HCT116 (cell line): ENCODE data around the gene SLC8A1. TPM values are rescaled to one million over a fixed set of nuclear protein-coding genes. Genes with fewer than 3 reads are reported as not detected.

ENCODE experiments used
- ATAC-seq: fragments of 200-7000 bp; cut with Tn5 transposase; 2 replicates; pipeline ENCODE4 v1.9.1; 2020; ENCODE audit warnings: mild to moderate bottlenecking, moderate library complexity
- BruUV-seq: library from RNA; stranded (reverse); fragments of 400-500 nt; replicated peaks from 2 replicates; lab custom pipeline; 2021; lab: Mats Ljungman, UMichigan
- CTCF ChIA-PET: fragments of 300-600 bp; sonication (Branson Sonifier 250); formaldehyde crosslinking; loops from one replicate; lab custom pipeline; 2021; ENCODE audit warnings: antibody characterized with exemption; lab: Charles Lee
- POLR2A ChIA-PET: fragments of 300-600, 350-600 bp; sonication (Branson Sonifier 250); formaldehyde crosslinking; loops from one replicate; lab custom pipeline; 2021; ENCODE audit warnings: antibody characterized with exemption; lab: Charles Lee
- RAD21 ChIA-PET, 2 experiments: fragments of 300-600 bp; sonication (Branson Sonifier 250); formaldehyde crosslinking; loops; one replicate each; lab custom pipeline; 2023; ENCODE audit warnings: low total read pairs in 2 of 2; ENCODE audit not compliant: uncharacterized antibody in 2 of 2, unreplicated experiment in 2 of 2, low non-redundant PET in 1 of 2; lab: Charles Lee
- DNase-seq: peaks from one replicate; pipeline ENCODE4 v3.0.0-alpha.2; 2010; ENCODE audit warnings: low read depth, low spot score
- H2AFZ ChIP-seq: fragments of 200-600 bp; shearing (Covaris generic), sonication (generic); 2 replicates; pipeline ENCODE4 v1.6.1; 2017; ENCODE audit warnings: low read depth, mixed run types, mixed read lengths, antibody characterized with exemption, low read length; ENCODE audit not compliant: poor library complexity, severe bottlenecking
- H3K27ac ChIP-seq: 2 replicates; pipeline ENCODE4 v1.5.1; 2012; ENCODE audit warnings: low read depth, low read length
- H3K27me3 ChIP-seq: fragments of 200-600 bp; sonication (generic); 2 replicates; pipeline ENCODE4 v1.6.1; 2016; ENCODE audit warnings: mixed run types, low read length, mixed read lengths; ENCODE audit not compliant: insufficient read depth
- H3K36me3 ChIP-seq, 2 experiments: fragments of 200-500 bp in 1 of 2; fragments of 200-600 bp in 1 of 2; sonication (Bioruptor generic) in 1 of 2; sonication (generic) in 1 of 2; 2 replicates each; pipeline versions ENCODE4 v1.5.1 to v1.6.1; 2014 to 2016; ENCODE audit warnings: low read length in 2 of 2, inconsistent platforms in 1 of 2, mixed read lengths in 1 of 2, mixed run types in 1 of 2; ENCODE audit not compliant: insufficient read depth in 2 of 2, control insufficient read depth in 1 of 2
- H3K4me1 ChIP-seq, 2 experiments: fragments of 200-600 bp in 1 of 2; sonication (generic) in 1 of 2; 2 replicates each; pipeline versions ENCODE4 v1.5.1 to v1.6.1; 2012 to 2017; ENCODE audit warnings: low read length in 2 of 2, inconsistent platforms in 1 of 2, mild to moderate bottlenecking in 1 of 2, mixed read lengths in 1 of 2, mixed run types in 1 of 2, moderate library complexity in 1 of 2; ENCODE audit not compliant: insufficient read depth in 2 of 2, control insufficient read depth in 1 of 2
- H3K4me2 ChIP-seq: fragments of 200-600 bp; sonication (generic); 2 replicates; pipeline ENCODE4 v1.6.1; 2017; ENCODE audit warnings: mixed run types, low read length, mixed read lengths
- H3K4me3 ChIP-seq, 2 experiments: fragments of 200-600 bp in 1 of 2; sonication (generic) in 1 of 2; replicated peaks in 1 of 2; 2 replicates each; pipeline ENCODE4 v1.5.1; 2011 to 2016; ENCODE audit warnings: low read length in 2 of 2, control low read depth in 1 of 2, low read depth in 1 of 2, mild to moderate bottlenecking in 1 of 2, mixed read lengths in 1 of 2, mixed run types in 1 of 2
- H3K79me2 ChIP-seq: fragments of 200-600 bp; sonication (generic); 2 replicates; pipeline ENCODE4 v1.6.1; 2017; ENCODE audit warnings: mild to moderate bottlenecking, mixed run types, low read length, moderate library complexity, mixed read lengths; ENCODE audit not compliant: insufficient read depth
- H3K9ac ChIP-seq: fragments of 200-600 bp; sonication (generic); 2 replicates; pipeline ENCODE4 v1.6.1; 2016; ENCODE audit warnings: low read length, mixed read lengths
- H3K9me2 ChIP-seq: fragments of 200-600 bp; sonication (generic), shearing (Covaris generic); 2 replicates; pipeline ENCODE4 v1.6.1; 2017; ENCODE audit warnings: mixed run types, mild to moderate bottlenecking, moderate library complexity; ENCODE audit not compliant: insufficient read depth
- H3K9me3 ChIP-seq, 2 experiments: fragments of 200-500 bp in 1 of 2; fragments of 200-600 bp in 1 of 2; sonication (Bioruptor generic) in 1 of 2; sonication (generic) in 1 of 2; 2 replicates each; pipeline ENCODE4 v1.6.1; 2014 to 2017; ENCODE audit warnings: low read length in 2 of 2, mixed read lengths in 2 of 2, inconsistent platforms in 1 of 2, low read depth in 1 of 2, mild to moderate bottlenecking in 1 of 2, mixed run types in 1 of 2, moderate library complexity in 1 of 2; ENCODE audit not compliant: control insufficient read depth in 1 of 2, insufficient read depth in 1 of 2
- H4K20me1 ChIP-seq: fragments of 200-600 bp; sonication (generic), shearing (Covaris generic); 2 replicates; pipeline ENCODE4 v1.6.1; 2017; ENCODE audit warnings: mixed run types, mild to moderate bottlenecking, moderate library complexity; ENCODE audit not compliant: insufficient read depth
- CBX3 ChIP-seq: IDR thresholded peaks from 2 replicates; pipeline ENCODE4 v1.6.1; 2012; ENCODE audit warnings: low read depth
- CEBPB ChIP-seq: IDR thresholded peaks from 2 replicates; pipeline ENCODE4 v1.6.1; 2012; ENCODE audit warnings: low read depth
- EGR1 ChIP-seq: IDR thresholded peaks from 2 replicates; pipeline ENCODE4 v1.6.1; 2012; ENCODE audit warnings: low read depth
- ELF1 ChIP-seq: IDR thresholded peaks from 2 replicates; pipeline ENCODE4 v1.6.1; 2012; ENCODE audit warnings: low read depth, borderline replicate concordance
- EZH2 ChIP-seq: fragments of 200-600 bp; sonication (generic); IDR thresholded peaks from 2 replicates; pipeline ENCODE4 v1.6.1; 2017; ENCODE audit warnings: antibody characterized with exemption, mixed run types
- EZH2phosphoT487 ChIP-seq: fragments of 200-600 bp; IDR thresholded peaks from 2 replicates; pipeline ENCODE4 v1.6.1; 2018; ENCODE audit warnings: antibody characterized with exemption, borderline replicate concordance
- FOSL1 ChIP-seq: IDR thresholded peaks from 2 replicates; pipeline ENCODE4 v1.6.1; 2012; ENCODE audit warnings: low read depth
- JUND ChIP-seq: IDR thresholded peaks from 2 replicates; pipeline ENCODE4 v1.6.1; 2012
- POLR2A ChIP-seq: IDR thresholded peaks from 2 replicates; pipeline ENCODE4 v1.7.0; 2011; ENCODE audit warnings: borderline replicate concordance; ENCODE audit not compliant: insufficient read depth, insufficient read length; ENCODE audit errors: extremely low read depth
- POLR2AphosphoS5 ChIP-seq: IDR thresholded peaks from 2 replicates; pipeline ENCODE4 v1.6.1; 2011; ENCODE audit warnings: mild to moderate bottlenecking, low read depth, low read length, moderate library complexity
- RAD21 ChIP-seq: IDR thresholded peaks from 2 replicates; pipeline ENCODE4 v1.6.1; 2012; ENCODE audit warnings: low read depth, mild to moderate bottlenecking
- SIN3A ChIP-seq: IDR thresholded peaks from 2 replicates; pipeline ENCODE4 v1.6.1; 2012; ENCODE audit warnings: low read depth
- SP1 ChIP-seq: IDR thresholded peaks from 2 replicates; pipeline ENCODE4 v1.6.1; 2012; ENCODE audit warnings: low read depth
- SRF ChIP-seq: IDR thresholded peaks from 2 replicates; pipeline ENCODE4 v1.6.1; 2012; ENCODE audit warnings: low read depth
- YY1 ChIP-seq: IDR thresholded peaks from 2 replicates; pipeline ENCODE4 v1.6.1; 2011; ENCODE audit warnings: low read length, low read depth, moderate library complexity, mild to moderate bottlenecking; ENCODE audit not compliant: insufficient replicate concordance; ENCODE audit errors: extremely low read depth
- ZFX ChIP-seq: fragments of 450-650 bp; IDR thresholded peaks from 2 replicates; pipeline ENCODE4 v1.6.1; 2017
- ZNF274 ChIP-seq: fragments of 200-500 bp; sonication (Bioruptor generic); IDR thresholded peaks from 2 replicates; pipeline ENCODE4 v1.6.1; 2014; ENCODE audit warnings: mild to moderate bottlenecking, low read depth, low read length, inconsistent platforms
- intact Hi-C: fragments of 100-400 bp; cut with micrococcal nuclease; formaldehyde crosslinking; loops from 2 replicates; pipeline ENCODE4 v1.10.0; 2022
- total RNA-seq: library from RNA; stranded (reverse); gene quantifications from one replicate; pipeline ENCODE4 v1.2.1, GENCODE V29; 2021; ENCODE audit not compliant: unreplicated experiment
- TF ChIP-seq, protein P1 (sequence below), 3 experiments: fragments of 200-600 bp in 1 of 3; sonication (generic) in 1 of 3; IDR thresholded peaks in 2 of 3; conservative IDR thresholded peaks in 1 of 3; 2 replicates each; pipeline ENCODE4 v1.5.1; 2012 to 2017; ENCODE audit warnings: low read depth in 2 of 3, low read length in 2 of 3, antibody characterized with exemption in 1 of 3, borderline replicate concordance in 1 of 3, control low read depth in 1 of 3, mild to moderate bottlenecking in 1 of 3, mixed read lengths in 1 of 3, mixed run types in 1 of 3, moderate library complexity in 1 of 3; ENCODE audit not compliant: insufficient read depth in 1 of 3
- TF ChIP-seq, protein P2 (sequence below): IDR thresholded peaks from 2 replicates; pipeline ENCODE4 v1.6.1; 2012
- TF ChIP-seq, protein P3 (sequence below): IDR thresholded peaks from 2 replicates; pipeline ENCODE4 v1.6.1; 2011; ENCODE audit warnings: mild to moderate bottlenecking, low read length, moderate library complexity; ENCODE audit not compliant: insufficient replicate concordance; ENCODE audit errors: extremely low read depth

The SLC8A1 gene
- total RNA-seq, 1 experiment from 2014 or later: 0.07 TPM

- H3K9me2 ChIP-seq: no peaks in the 10 kb centered on the region
- no peaks in the 10 kb centered on the region for H3K9me3 ChIP-seq
- CTCF ChIA-PET: no interaction called here
- RAD21 ChIA-PET: no interaction called here
- no peaks in the 10 kb centered on the region for H3K36me3 ChIP-seq
- ATAC-seq (no peak), DNase-seq (no peak)
- TF ChIP-seq CBX3 (no peak), YY1 (no peak), SRF (no peak), RAD21 (no peak), EZH2phosphoT487 (no peak), FOSL1 (no peak), JUND (no peak), ELF1 (no peak), ZFX (no peak), ZNF274 (no peak), POLR2AphosphoS5 (no peak), CEBPB (no peak), EGR1 (no peak), POLR2A (no peak), SIN3A (no peak), EZH2 (no peak), SP1 (no peak)
- TF ChIP-seq, protein P1, sequence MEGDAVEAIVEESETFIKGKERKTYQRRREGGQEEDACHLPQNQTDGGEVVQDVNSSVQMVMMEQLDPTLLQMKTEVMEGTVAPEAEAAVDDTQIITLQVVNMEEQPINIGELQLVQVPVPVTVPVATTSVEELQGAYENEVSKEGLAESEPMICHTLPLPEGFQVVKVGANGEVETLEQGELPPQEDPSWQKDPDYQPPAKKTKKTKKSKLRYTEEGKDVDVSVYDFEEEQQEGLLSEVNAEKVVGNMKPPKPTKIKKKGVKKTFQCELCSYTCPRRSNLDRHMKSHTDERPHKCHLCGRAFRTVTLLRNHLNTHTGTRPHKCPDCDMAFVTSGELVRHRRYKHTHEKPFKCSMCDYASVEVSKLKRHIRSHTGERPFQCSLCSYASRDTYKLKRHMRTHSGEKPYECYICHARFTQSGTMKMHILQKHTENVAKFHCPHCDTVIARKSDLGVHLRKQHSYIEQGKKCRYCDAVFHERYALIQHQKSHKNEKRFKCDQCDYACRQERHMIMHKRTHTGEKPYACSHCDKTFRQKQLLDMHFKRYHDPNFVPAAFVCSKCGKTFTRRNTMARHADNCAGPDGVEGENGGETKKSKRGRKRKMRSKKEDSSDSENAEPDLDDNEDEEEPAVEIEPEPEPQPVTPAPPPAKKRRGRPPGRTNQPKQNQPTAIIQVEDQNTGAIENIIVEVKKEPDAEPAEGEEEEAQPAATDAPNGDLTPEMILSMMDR (IDR thresholded peaks at IDR 0.05 in 2 of 3, conservative IDR thresholded peaks at IDR 0.05 in 1 of 3; ENCODE audit: borderline replicate concordance in 1 of 3, insufficient read depth in 1 of 3, low read depth in 2 of 3, low read length in 2 of 3): no peak
- TF ChIP-seq, protein P2, sequence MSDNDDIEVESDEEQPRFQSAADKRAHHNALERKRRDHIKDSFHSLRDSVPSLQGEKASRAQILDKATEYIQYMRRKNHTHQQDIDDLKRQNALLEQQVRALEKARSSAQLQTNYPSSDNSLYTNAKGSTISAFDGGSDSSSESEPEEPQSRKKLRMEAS: no peak
- TF ChIP-seq, protein P3, sequence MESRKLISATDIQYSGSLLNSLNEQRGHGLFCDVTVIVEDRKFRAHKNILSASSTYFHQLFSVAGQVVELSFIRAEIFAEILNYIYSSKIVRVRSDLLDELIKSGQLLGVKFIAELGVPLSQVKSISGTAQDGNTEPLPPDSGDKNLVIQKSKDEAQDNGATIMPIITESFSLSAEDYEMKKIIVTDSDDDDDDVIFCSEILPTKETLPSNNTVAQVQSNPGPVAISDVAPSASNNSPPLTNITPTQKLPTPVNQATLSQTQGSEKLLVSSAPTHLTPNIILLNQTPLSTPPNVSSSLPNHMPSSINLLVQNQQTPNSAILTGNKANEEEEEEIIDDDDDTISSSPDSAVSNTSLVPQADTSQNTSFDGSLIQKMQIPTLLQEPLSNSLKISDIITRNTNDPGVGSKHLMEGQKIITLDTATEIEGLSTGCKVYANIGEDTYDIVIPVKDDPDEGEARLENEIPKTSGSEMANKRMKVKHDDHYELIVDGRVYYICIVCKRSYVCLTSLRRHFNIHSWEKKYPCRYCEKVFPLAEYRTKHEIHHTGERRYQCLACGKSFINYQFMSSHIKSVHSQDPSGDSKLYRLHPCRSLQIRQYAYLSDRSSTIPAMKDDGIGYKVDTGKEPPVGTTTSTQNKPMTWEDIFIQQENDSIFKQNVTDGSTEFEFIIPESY: no peak
- TF ChIP-seq, all 23 proteins: peak for 0
- Histone ChIP-seq H4K20me1 (no peaks in the 10 kb centered on the region), H2AFZ (no peak overlapping the region), H3K9ac (no peak overlapping the region), H3K4me1 (no peaks in the 10 kb centered on the region), H3K79me2 (no peaks in the 10 kb centered on the region), H3K27ac (no peak overlapping the region), H3K27me3 (peaks cover 43% of the 10 kb centered on the region), H3K4me3 (no peak overlapping the region), H3K4me2 (no peak overlapping the region)
- POLR2A ChIA-PET: no interaction called here
- no TSS peak for BruUV-seq
- intact Hi-C loops: no loop called here
These were observed 165.2 kb downstream of the SLC8A1 start for GRCh38 chr2:40286721-40287120.
